Activated T-cell treated with anti-CD3 and anti-CD28 coated beads for 4 hours (primary cell): ENCODE data around the gene EYS.
"Not testable (repeated sequence)": the region's sequence is repeated elsewhere in the genome, so short reads cannot be mapped to it uniquely, and the experiment has no call there.

Experiments
- DNase-seq: peaks from one replicate; pipeline ENCODE4 v3.0.0-alpha.2; 2020

EYS gene

DNA sequence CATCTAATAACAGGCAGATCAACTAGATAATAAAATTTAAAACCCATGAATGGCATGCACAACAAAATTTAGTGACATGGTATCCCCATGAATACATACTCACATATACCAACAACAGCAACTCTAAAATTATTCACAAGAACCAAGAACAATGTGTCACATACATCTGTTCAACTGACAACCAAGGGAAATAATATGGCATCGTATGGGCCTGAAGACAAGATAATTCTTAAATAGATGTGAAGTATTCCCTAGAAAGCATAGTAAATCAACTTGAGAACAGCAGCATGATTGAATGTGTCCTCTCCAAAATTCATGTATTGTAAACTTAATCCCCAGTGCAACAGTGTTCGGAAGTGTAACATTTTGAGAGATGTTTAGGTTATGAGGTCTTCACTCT is 635.5 kb downstream of the EYS start:
- DNase-seq: no peak

DNA sequence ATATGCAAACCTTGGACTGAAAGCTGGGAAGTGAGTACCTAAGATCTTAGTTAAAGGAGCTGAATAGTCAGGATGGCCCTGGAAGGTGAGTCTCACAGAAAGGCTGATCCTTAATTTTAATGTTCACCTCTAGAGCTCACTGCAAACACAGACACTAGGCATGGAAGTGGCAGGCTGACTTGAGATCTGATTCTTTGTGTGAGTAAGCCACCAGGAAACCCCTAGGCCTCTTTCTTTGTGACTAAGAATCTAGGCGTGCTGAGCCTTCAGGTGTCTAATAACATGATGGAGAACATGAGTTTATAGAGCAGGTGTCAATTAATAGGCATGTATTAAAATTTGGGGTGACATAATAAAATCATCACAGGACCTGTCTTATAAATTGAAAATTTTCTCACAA is 642.2 kb downstream of the EYS start:
- no peak for DNase-seq

DNA sequence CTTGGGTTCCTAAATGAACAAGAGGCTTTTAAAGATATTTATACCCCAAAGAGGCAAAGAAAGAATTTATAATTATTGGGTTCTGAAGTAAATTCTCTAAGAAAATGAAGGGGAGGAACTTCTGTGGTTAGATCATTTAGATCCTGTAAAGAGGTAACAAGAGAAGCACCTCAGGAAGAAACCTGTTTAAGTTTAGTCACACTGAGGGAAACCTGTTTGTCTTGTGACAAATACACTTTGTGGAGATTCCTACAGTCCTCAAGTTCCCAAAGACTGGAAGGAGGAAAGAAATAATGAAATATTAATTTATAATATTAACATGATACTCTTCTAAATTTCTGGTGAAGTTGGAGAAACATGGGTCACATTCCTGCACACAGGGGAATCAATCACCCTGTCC is 647.5 kb downstream of the EYS start:
- no peak for DNase-seq

DNA sequence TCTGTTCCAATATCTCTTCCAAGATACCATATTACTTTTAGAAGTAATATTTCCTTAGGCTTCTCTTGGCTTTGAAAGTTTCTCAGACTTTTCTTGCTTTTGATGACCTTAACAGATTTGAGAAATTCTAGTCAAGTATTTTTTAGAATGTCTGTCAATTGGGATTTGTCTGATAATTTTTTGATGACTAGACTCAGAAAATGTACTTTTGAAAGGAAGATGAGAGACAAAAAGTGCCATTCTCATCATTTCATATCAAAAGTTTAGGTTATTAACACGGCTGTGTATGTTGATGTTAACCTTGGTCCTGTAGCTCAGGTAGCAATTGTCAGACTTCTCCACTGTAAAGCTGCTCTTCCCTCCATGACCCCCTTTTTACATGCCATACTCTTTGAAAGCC is 651.5 kb downstream of the EYS start:
- DNase-seq: no peak

DNA sequence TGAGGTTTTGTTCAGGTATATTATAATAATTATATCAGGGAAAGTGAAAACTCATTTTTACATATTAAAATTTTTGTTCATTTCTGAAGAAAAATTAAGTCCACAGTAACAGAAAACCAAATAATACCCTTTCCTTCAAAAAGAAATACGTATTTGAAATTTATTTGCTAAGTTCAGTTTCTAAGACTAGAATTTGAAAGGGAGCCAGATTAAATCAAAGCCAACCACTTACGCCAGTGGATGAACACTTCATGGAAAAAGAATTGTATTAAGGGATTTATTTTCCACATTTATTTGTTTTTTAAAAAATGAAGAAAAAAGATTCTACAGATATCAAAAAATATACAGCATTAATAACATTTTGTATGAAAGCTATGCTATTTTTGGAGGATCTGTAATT is 654.4 kb downstream of the EYS start:
- no peak for DNase-seq

DNA sequence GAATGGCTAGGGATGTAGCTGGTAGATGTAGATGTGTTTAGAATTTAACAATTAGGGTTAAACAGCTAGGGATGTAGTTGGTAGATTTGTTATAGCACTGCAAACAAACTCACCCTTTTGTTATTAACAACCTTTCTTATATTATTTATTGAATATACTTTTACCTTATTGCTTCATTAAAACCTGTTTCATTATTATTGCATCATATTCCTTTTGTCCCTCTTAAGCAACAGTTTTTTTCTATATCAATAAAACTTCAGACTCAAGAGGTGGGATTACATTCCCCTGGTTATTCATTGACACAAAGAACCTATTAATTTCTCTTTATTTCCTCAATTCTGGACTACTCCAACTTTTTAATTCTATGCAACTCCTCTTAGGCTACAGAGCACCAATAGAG is 661.2 kb downstream of the EYS start:
- DNase-seq: no peak

DNA sequence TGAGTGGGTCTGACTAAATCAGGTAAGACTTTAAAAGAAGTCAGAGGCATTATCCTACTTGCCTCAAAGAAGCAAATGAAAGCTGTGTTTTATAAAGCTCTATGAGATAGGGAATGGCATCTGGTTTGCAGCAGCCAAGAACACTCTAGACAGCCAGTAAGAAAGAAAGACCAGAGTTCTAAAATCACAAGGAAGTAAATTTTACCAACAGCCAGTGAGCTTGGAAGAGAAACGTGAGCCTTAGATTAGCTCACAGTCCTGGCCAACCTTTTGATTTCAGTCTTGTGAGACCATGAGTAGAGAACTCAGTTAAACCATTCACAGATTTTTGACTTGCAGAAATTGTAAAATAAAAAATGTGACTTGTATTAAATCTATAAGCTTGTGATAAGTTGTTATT is 693.0 kb downstream of the EYS start:
- DNase-seq: no peak

DNA sequence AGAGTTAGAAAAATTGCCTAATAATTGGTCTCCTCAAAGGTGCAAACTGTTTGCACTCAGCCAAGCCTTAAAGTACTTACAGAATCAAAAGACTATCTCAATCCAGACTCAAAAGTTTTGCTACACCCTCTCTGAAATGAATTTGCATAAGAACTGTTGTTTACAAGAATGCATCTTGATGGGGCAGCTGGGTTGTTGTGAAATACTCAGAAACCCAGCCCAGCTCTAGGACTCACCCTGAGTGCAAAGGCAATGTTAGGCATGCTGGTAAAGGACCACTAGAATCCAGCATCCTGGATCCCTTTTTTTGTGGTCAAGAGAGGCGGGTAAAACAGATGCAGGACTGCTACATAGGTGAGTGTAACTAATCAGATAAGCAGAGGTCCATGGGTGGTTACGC is 700.2 kb downstream of the EYS start:
- DNase-seq: no peak

DNA sequence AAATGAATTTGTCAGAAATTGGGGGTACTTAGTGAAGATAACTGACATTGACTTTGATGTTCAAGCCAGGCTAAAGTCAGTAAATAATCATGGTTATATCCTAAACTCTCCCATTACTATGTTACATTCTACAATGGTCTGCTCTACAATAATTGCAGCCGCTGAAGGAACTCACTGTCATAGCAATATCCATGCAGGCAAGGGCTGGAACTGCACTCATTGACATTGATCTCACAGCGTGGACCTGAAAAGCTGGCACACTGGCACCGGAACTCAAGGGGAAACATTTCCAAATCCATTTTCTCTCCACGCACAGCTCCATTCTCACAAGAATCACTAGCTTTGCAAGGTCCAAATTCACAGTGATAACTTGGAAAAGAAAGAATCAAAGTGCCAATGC is 702.7 kb downstream of the EYS start:
- no peak for DNase-seq

DNA sequence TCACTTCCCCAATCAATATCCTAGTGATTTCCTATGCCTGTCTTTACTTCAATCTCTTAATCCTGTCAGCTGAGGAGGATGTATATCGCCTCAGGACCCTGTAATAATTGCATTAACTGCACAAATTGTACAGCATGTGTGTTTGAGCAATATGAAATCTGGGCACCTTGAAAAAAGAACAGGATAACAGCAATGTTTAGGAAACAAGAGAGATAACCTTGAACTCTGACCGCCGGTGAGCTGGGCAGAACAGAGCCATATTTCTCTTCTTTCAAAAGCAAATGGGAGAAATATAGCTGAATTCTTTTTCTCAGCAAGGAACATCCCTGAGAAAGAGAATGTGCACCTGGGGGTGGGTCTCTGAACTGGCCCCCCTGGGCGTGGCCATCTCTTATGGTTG is 704.1 kb downstream of the EYS start:
- not testable (repeated sequence) for DNase-seq

DNA sequence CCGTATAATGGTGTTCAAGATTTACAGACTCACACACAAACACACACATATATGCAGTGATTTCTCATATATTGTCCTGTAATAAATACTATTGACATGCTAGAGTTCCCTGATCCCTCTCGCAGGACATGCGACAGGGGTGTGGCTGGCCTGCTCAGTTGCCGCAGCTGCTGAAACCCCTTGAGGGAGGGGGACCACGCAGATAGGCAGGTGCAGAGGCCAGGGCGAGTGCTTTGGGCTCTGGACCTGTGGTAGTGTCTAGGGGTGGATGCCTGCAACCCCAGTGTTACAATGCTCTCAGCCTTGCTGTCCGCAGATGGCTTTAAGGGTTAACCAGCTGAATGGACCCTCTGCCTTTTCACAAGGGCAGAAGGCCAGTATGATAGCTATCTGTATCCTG is 706.2 kb downstream of the EYS start:
- no peak for DNase-seq

DNA sequence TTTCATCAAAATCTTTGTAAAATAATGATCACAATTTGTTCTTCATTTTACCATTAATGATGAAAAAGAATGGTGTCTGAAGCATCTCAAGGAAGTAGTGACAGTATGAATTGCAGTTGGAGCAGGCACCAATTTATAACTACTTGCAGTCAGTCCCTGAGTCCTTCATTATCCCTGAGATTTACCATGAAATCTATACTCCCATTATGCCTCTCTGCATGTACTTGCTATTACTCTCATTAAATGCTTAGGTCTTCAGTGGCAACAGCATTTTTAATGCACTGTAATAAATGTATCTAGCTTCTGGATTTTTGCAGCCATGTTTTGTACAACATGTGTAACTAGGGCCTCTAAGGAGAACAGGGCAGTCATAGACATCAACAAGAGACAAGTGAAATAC is 708.8 kb downstream of the EYS start:
- no peak for DNase-seq

DNA sequence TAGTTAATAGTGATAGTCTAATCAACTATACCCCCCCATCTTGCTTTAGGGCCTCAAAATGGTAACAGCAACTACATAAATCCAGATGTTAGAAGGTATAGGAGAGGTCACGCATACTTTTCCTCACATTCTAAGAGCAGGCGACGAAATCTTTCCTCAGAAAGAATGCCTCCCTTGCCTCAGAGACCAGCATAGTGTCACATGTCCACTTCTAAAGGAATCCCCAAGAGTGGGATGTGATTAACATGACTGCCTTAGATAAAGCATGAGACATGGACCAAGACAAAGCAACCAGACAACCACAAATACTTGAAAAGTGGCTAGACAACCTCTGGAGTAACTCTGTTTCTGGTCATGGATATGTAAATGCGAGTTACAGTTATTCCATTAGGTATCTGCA is 710.7 kb downstream of the EYS start:
- no peak for DNase-seq

DNA sequence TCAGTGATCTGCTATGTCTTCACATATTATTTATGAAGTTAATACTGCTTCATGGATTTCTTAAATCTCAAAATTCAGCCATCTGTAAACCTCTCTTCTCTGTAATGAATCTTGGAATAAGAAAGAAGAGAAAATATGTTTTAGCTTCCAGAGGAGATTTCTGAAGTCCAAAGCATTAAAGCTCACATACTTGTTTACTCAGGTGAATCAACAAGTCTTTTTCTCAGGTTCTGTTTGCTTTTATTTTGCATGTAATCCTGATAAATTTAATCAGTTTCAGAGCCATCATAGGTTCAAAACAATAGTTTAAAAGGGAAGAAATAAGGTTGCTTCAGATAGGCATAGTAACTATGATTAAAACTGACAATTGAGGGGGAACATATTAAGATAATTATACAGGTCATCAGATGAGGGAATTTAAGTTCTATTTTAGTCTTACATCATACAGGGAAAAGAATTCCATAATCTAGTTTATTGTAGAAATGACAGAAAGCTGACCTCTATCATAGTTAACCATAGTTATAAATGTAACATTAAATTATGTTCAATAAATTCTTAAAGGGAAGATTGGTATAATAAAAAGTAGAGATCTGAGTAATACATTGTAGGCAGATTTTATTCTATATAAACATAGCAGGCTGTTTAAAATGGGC is 716.2 kb downstream of the EYS start:
- DNase-seq: no peak

DNA sequence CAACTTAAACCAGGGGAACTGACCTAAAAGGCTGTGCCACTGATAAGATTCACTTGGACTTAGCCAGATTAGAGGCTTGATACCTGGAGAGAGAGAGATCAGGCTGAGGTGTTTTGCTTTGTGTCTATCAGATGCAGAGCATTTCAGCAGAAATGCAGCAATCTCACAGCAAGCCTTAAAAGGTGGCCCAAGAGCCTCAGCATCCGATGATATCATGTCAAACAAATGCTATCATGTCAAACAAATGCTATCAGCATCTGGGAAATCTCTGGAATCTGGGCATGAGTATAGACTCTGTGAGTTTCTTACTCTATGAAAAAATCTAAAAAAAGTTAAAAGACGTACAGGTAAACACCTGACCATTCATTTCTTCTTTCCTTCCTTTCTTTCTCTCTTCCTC is 718.9 kb downstream of the EYS start:
- no peak for DNase-seq

DNA sequence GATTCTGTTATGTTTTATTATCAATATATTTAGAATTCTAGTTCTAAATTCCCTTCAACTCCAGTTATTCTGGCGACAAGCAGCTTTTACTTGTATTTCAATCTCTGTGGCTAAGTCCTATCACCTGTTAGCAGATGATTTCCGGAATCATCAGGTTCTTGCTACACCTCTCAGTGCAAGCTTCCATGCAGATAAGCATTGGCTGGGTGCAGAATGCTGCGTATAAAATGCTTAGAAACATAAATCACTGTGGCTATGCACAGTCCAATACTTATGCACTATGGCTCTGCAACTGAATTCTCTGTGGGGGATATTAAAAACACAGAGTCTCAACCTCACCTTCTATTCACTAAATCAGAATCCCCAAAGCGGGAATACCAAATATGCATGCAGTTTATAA is 720.0 kb downstream of the EYS start:
- DNase-seq: no peak

DNA sequence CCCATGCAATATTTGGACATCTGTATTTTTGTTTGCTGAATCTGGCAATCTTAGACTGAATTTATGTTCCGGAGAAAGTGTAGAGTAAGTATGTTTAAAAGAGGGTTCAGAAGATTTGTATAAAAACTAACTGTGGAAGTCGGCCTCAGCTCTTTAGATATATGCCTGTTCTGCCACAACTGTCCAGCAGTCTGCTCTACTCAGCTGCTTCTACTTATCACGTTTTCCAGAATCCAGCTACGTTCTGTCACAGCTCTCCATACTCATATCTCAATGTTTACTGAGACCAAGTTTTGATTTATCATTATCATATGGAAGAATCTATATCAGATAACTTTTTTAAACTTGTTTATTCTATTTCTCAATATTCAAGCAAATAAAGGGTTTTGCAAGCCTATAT is 721.3 kb downstream of the EYS start:
- DNase-seq: no peak

DNA sequence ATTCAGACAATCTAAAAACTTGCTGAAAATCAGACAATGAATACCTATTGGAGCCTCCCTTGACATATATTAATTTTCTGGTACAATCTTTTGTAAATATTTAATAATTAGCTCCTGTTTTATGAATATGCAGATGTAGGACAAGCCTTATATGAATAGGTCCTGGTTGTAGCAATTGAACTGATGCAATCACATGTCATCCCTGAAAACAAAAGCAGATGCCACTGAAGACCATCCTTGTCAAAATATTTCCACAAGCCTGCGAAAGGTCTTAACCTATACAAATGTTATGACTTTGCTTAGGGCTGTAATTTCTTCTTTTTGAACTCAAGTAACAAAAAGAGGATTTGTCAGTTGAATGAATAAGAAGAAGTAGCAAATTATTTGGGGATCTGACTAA is 722.1 kb downstream of the EYS start:
- no peak for DNase-seq

DNA sequence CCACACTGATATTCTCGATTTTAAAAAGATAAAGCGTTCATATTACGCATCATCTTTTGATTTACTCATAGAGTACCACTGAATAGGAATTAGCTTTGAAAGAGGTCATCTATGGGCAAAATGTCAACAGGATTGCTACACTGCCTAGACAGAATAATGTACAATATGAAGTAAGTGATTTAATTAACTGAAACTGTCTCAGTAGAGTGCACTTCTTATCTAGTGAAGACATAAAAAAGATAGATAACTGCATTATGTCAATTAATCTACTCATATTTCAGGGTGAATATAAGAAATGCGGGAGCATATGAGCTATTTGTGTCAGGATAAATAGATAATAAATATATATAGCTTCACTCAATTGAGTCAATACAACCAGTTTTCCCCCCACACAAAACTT is 723.9 kb downstream of the EYS start:
- no peak for DNase-seq

DNA sequence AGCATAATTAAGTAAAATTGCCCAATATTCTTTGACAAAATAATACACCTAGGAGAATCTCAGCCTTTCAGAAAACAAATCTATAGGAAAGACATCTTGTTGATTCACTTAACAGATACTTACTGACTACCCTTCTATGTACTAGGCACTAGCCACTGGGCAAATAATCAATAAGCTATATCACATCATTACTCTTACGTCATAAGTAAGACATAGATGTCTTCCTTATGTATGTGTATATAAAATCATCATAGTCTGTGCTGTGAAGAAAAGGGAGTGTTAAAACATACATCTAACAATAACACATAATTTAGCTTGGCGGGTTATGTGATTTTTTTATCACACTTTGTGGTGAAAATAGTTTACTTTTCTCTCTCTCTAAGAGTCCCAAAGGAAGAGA is 733.9 kb downstream of the EYS start:
- DNase-seq: no peak

DNA sequence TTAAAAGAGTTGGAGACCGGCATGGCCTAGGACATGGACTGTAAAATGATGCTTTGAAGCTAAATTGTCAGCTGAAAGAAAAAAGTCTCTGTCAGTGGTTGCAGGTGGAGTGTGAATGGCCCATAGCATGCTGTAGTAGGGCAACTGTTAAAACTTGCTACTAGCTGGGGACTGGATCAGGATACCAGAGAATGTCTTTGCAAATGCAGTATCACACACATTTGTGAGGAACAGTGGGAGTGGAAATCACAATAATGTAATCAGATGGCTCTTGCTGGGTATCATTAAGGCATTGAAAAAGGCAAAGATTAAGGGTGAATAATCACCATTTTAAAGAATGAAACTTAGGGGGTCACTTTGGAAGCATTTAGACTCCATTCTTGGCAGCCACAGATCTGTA is 737.9 kb downstream of the EYS start:
- no peak for DNase-seq

DNA sequence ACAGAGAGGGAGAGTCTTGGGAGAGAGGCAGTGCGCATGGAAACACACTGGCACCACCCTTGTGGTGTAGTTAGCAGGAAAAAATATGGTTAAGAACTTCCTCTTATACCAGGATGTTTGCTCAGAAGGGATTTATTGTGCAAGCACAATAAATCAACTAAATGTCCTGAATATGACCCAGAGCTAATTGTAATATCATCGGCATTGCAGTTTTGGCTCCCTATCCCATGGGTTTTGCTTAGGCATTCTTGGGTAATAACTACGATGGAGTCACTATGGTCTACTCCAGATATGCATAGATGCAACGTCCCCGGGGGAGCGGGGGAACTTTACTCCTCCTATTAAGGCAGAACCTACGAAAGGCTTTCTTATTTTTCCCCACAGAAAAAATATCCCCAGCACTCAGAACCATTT is 751.6 kb downstream of the EYS start:
- no peak for DNase-seq

DNA sequence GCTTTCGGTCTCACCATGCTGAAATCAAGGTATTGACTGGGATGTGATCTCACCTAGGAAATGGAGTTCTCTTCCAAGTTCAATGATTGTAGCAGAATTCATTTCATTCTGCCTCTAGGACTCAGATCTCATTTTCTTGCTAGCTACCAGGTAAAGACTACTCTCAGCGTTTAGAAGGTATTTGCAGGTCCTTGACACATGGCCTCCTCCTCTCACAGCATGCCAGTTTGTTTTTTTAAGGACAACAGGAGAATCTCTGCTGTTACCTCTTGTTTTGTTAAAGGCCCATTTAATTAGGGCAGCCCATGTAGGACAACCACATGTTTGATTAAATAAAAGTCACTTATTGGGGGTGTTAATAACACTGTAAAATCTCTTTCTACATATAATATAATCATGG is 757.8 kb downstream of the EYS start:
- DNase-seq: no peak

DNA sequence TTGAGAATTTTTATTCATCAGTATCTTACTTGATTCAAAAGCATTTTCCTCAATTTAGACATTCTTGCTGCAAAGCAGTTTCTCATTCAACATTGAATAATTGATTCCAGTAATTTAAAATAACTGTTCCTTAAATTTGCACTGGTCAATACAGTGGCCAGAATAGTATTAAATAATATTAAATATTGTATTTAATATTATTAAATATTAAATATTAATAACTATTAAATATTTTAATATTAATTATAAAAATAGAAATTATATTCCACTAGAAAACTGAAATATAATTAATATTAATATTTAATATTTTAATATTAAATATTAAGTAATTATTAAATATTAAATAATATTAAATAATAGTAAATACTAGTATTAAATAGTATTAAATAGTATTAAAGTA is 758.8 kb downstream of the EYS start:
- no peak for DNase-seq

DNA sequence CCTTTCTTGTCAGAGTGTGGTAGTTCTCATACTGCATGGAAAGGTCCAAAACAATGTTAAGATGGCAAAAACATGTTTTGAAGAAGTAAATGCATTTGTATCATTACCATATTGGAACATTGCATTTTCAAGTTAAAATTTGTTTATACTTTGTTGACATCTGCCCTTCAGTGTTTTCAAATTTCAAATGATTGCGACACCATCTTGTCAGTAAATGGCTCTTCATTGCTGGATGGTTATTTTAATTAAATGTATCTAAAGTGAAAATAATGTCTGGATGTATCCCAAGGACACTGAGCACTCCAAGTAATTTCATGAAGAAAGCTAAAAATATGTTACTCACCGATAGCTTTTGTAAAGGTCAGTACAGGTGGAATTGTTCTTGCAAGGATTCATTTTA is 761.6 kb downstream of the EYS start:
- DNase-seq: no peak

DNA sequence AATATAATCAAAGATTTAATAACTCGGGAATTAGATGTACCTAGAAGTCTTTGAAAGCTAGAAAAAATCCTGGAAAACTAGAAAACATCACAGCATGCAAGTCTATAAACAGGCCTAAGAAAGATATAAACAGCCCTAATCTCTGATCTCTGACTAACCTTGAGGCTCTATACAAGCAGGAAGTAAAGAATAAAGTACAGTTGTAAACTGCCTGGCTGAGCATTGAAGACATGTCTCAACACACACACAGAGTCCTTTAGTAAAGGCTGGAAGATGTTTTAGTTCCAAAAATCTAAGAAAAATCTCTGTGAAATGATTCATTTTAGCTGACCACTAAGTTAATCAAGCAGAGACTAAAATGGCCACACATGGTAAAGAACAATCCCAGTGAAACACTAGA is 774.5 kb downstream of the EYS start:
- no peak for DNase-seq
